ENCODE data around the gene ZNF793. TPM values are rescaled to one million over a fixed set of nuclear protein-coding genes. Genes with fewer than 3 reads are reported as not detected.

The ZNF793 gene
- polyA plus RNA-seq (2013) = 11.1 TPM

GRCh38 chr19:37506387-37507166, at the start of gene ZNF793:
ZNF793 (plus strand) TSS chr19:37506939; CDS start chr19:37523440, 16,501 bp downstream.
- peaks cover 3 to 27% (median 25%) of the 10 kb centered on the region in 5 experiments for H3K9me3 ChIP-seq (ENCODE audit: control extremely low read depth in 1 of 5, control insufficient read depth in 4 of 5, insufficient read depth in 2 of 5, low read depth in 1 of 5, low read length in 4 of 5)
- ChIA-PET CTCF (interaction anchor here (1.1 to 1.7 kb wide), 2 partner anchors 13 to 45 kb away, joined by 4 read pairs; no protein-coding TSS in a partner anchor), POLR2A (interaction anchor here (0.5 to 1.6 kb wide), 8 partner anchors 19 to 189 kb away, joined by 3 to 6 read pairs (median 4); partner anchors contain the start of genes ZNF527, ZNF540, ZNF569 and ZNF570)
- H3K4me3 ChIP-seq (ENCODE audit: control insufficient read depth in 1 of 7, extremely low read depth in 1 of 7, insufficient read depth in 4 of 7, low read depth in 2 of 7, low read length in 6 of 7) = peak within 1 kb of the TSS; percentile 69 to 97 (median 83)
- WGBS (ENCODE audit: insufficient coverage) = under 1% methylated on average over 39 of the region's 40 CpGs
- peaks cover 5 to 30% (median 10%) of the 10 kb centered on the region in 4 experiments for H3K36me3 ChIP-seq (ENCODE audit: control insufficient read depth in 4 of 4, insufficient read depth in 4 of 4, low read length in 3 of 4)
- peak within 1 kb of the TSS; percentile 94 for H3K27ac ChIP-seq (ENCODE audit: insufficient read depth in 1 of 2, low read depth in 1 of 2, low read length in 2 of 2, poor library complexity in 1 of 2, severe bottlenecking in 2 of 2)
- peak; percentile 90 to 95 (median 94) for DNase-seq
- H3K27me3 ChIP-seq (replicated peaks in 2 of 5; ENCODE audit: control insufficient read depth in 4 of 5, insufficient read depth in 5 of 5, low read length in 4 of 5) = no peaks in the 10 kb centered on the region
- H3K4me1 ChIP-seq (ENCODE audit: control extremely low read depth in 1 of 4, control insufficient read depth in 4 of 4, insufficient read depth in 4 of 4, low read length in 3 of 4) = peaks cover 5 to 18% (median 8%) of the 10 kb centered on the region in 4 experiments

GRCh38 chr19:37466277-37466797, 40.4 kb upstream of the ZNF793 start:
- Histone ChIP-seq H3K4me3 (ENCODE audit: control insufficient read depth in 1 of 7, extremely low read depth in 1 of 7, insufficient read depth in 4 of 7, low read depth in 2 of 7, low read length in 6 of 7) (peak overlapping the region; percentile 66 to 95 (median 89)), H3K36me3 (ENCODE audit: control insufficient read depth in 4 of 4, insufficient read depth in 4 of 4, low read length in 3 of 4) (peaks cover 14 to 36% (median 29%) of the 10 kb centered on the region in 4 experiments), H3K4me1 (ENCODE audit: control extremely low read depth in 1 of 4, control insufficient read depth in 4 of 4, insufficient read depth in 4 of 4, low read length in 3 of 4) (peaks cover 5 to 31% (median 23%) of the 10 kb centered on the region in 4 experiments), H3K27ac (ENCODE audit: insufficient read depth in 1 of 2, low read depth in 1 of 2, low read length in 2 of 2, poor library complexity in 1 of 2, severe bottlenecking in 2 of 2) (peak overlapping the region; percentile 58 to 86), H3K9me3 (ENCODE audit: control extremely low read depth in 1 of 5, control insufficient read depth in 4 of 5, insufficient read depth in 2 of 5, low read depth in 1 of 5, low read length in 4 of 5) (peaks cover 4 to 35% (median 14%) of the 10 kb centered on the region in 5 experiments), H3K27me3 (replicated peaks in 2 of 5; ENCODE audit: control insufficient read depth in 4 of 5, insufficient read depth in 5 of 5, low read length in 4 of 5) (no peaks in the 10 kb centered on the region)
- ChIA-PET POLR2A (interaction anchor here (1.5 to 1.6 kb wide), 2 partner anchors 40 to 1252 kb away, joined by 4 to 6 read pairs; partner anchors contain the start of genes ZNF146, ZNF565 and ZNF793), CTCF (interaction anchor here (1.5 kb wide), 1 partner anchor 12 kb away, joined by 7 read pairs; no protein-coding TSS in a partner anchor)
- DNase-seq = no peak
- WGBS (ENCODE audit: insufficient coverage) = 45% methylated on average over 16 of the region's 25 CpGs

GRCh38 chr19:37466798-37467607, 39.7 kb upstream of the ZNF793 start, which contains the start of gene ZNF569:
ZNF569 (minus strand) TSS chr19:37467444; CDS start chr19:37444921, 22,523 bp downstream.
- Histone ChIP-seq H3K27me3 (replicated peaks in 2 of 5; ENCODE audit: control insufficient read depth in 4 of 5, insufficient read depth in 5 of 5, low read length in 4 of 5) (no peaks in the 10 kb centered on the region), H3K9me3 (ENCODE audit: control extremely low read depth in 1 of 5, control insufficient read depth in 4 of 5, insufficient read depth in 2 of 5, low read depth in 1 of 5, low read length in 4 of 5) (peaks cover 4 to 33% (median 11%) of the 10 kb centered on the region in 5 experiments), H3K36me3 (ENCODE audit: control insufficient read depth in 4 of 4, insufficient read depth in 4 of 4, low read length in 3 of 4) (peaks cover 11 to 36% (median 26%) of the 10 kb centered on the region in 4 experiments), H3K27ac (ENCODE audit: insufficient read depth in 1 of 2, low read depth in 1 of 2, low read length in 2 of 2, poor library complexity in 1 of 2, severe bottlenecking in 2 of 2) (peak within 1 kb of the TSS; percentile 58 to 90), H3K4me3 (ENCODE audit: control insufficient read depth in 1 of 7, extremely low read depth in 1 of 7, insufficient read depth in 4 of 7, low read depth in 2 of 7, low read length in 6 of 7) (peak within 1 kb of the TSS; percentile 66 to 95 (median 89)), H3K4me1 (ENCODE audit: control extremely low read depth in 1 of 4, control insufficient read depth in 4 of 4, insufficient read depth in 4 of 4, low read length in 3 of 4) (peaks cover 5 to 31% (median 23%) of the 10 kb centered on the region in 4 experiments)
- POLR2A ChIA-PET = interaction anchor here (1.5 to 1.6 kb wide), 2 partner anchors 39 to 1252 kb away, joined by 4 to 6 read pairs; partner anchors contain the start of genes ZNF146, ZNF565 and ZNF793
- WGBS (ENCODE audit: insufficient coverage) = 0% methylated on average over 57 of the region's 62 CpGs
- peak; percentile 95 to 98 (median 96) for DNase-seq
- CTCF ChIA-PET = no interaction called here

GRCh38 chr19:37467608-37468090, 39.1 kb upstream of the ZNF793 start:
- peaks cover 2 to 31% (median 10%) of the 10 kb centered on the region in 5 experiments for H3K9me3 ChIP-seq (ENCODE audit: control extremely low read depth in 1 of 5, control insufficient read depth in 4 of 5, insufficient read depth in 2 of 5, low read depth in 1 of 5, low read length in 4 of 5)
- ChIA-PET POLR2A (interaction anchor here (1.5 to 1.6 kb wide), 2 partner anchors 39 to 1253 kb away, joined by 4 to 6 read pairs; partner anchors contain the start of genes ZNF146, ZNF565 and ZNF793), CTCF (no interaction called here)
- peak overlapping the region in 1 of 2 experiments; percentile 86 for H3K27ac ChIP-seq (ENCODE audit: insufficient read depth in 1 of 2, low read depth in 1 of 2, low read length in 2 of 2, poor library complexity in 1 of 2, severe bottlenecking in 2 of 2)
- WGBS (ENCODE audit: insufficient coverage) = 63% methylated on average over 17 of the region's 18 CpGs
- H3K27me3 ChIP-seq (replicated peaks in 2 of 5; ENCODE audit: control insufficient read depth in 4 of 5, insufficient read depth in 5 of 5, low read length in 4 of 5) = no peaks in the 10 kb centered on the region
- H3K4me1 ChIP-seq (ENCODE audit: control extremely low read depth in 1 of 4, control insufficient read depth in 4 of 4, insufficient read depth in 4 of 4, low read length in 3 of 4) = peaks cover 5 to 31% (median 23%) of the 10 kb centered on the region in 4 experiments
- H3K4me3 ChIP-seq (ENCODE audit: control insufficient read depth in 1 of 7, extremely low read depth in 1 of 7, insufficient read depth in 4 of 7, low read depth in 2 of 7, low read length in 6 of 7) = peak overlapping the region; percentile 66 to 95 (median 89)
- DNase-seq = no peak
- peaks cover 11 to 35% (median 22%) of the 10 kb centered on the region in 4 experiments for H3K36me3 ChIP-seq (ENCODE audit: control insufficient read depth in 4 of 4, insufficient read depth in 4 of 4, low read length in 3 of 4)

GRCh38 chr19:37468961-37469777, 37.6 kb upstream of the ZNF793 start, which contains the start of gene ZNF570:
ZNF570 (plus strand) TSS chr19:37469356; CDS start chr19:37470355, 999 bp downstream.
- Histone ChIP-seq H3K9me3 (ENCODE audit: control extremely low read depth in 1 of 5, control insufficient read depth in 4 of 5, insufficient read depth in 2 of 5, low read depth in 1 of 5, low read length in 4 of 5) (peaks cover 2 to 37% (median 23%) of the 10 kb centered on the region in 5 experiments), H3K27ac (ENCODE audit: insufficient read depth in 1 of 2, low read depth in 1 of 2, low read length in 2 of 2, poor library complexity in 1 of 2, severe bottlenecking in 2 of 2) (peak within 1 kb of the TSS; percentile 75 to 90), H3K4me1 (ENCODE audit: control extremely low read depth in 1 of 4, control insufficient read depth in 4 of 4, insufficient read depth in 4 of 4, low read length in 3 of 4) (peaks cover 5 to 31% (median 23%) of the 10 kb centered on the region in 4 experiments), H3K36me3 (ENCODE audit: control insufficient read depth in 4 of 4, insufficient read depth in 4 of 4, low read length in 3 of 4) (peaks cover 9 to 33% (median 19%) of the 10 kb centered on the region in 4 experiments), H3K4me3 (ENCODE audit: control insufficient read depth in 1 of 7, extremely low read depth in 1 of 7, insufficient read depth in 4 of 7, low read depth in 2 of 7, low read length in 6 of 7) (peak within 1 kb of the TSS; percentile 72 to 95 (median 89)), H3K27me3 (replicated peaks in 2 of 5; ENCODE audit: control insufficient read depth in 4 of 5, insufficient read depth in 5 of 5, low read length in 4 of 5) (no peaks in the 10 kb centered on the region)
- POLR2A ChIA-PET = interaction anchor here (1.0 kb wide), 1 partner anchor 38 kb away, joined by 3 read pairs; the partner anchor contains the start of gene ZNF793
- WGBS (ENCODE audit: insufficient coverage) = 0% methylated on average over 60 of the region's 63 CpGs
- CTCF ChIA-PET = no interaction called here
- DNase-seq = peak; percentile 91 to 97 (median 95)

All from common myeloid progenitor, CD34-positive (primary cell).